GM12878 (cell line): ENCODE measurements around the gene NGFR. TPM values are rescaled to one million over a fixed set of nuclear protein-coding genes. Genes with fewer than 3 reads are reported as not detected.
A peak's percentile ranks its signal among the peaks of the same experiment; 100 is the strongest.

Experiments
- CEBPB ChIP-seq, 2 experiments: fragments of 150-350 bp in 1 of 2; IDR thresholded peaks; 2 replicates each; pipeline ENCODE4 v1.6.1; 2012 to 2014; ENCODE audit warnings: low read depth in 2 of 2, low read length in 2 of 2, borderline replicate concordance in 1 of 2, inconsistent platforms in 1 of 2
- HSF1 ChIP-seq: fragments of 150-350 bp; IDR thresholded peaks from 2 replicates; pipeline ENCODE4 v1.6.1; 2014; ENCODE audit warnings: mild to moderate bottlenecking, low read depth, low read length
- NR2C1 ChIP-seq: fragments of 450-650 bp; IDR thresholded peaks from 2 replicates; pipeline ENCODE4 v1.6.1; 2017; ENCODE audit warnings: antibody characterized with exemption, mild to moderate bottlenecking, moderate library complexity
- SMC3 ChIP-seq: IDR thresholded peaks from 2 replicates; pipeline ENCODE4 v1.6.1; 2011; ENCODE audit warnings: low read length, improper control_type of control experiment, borderline replicate concordance
- TARDBP ChIP-seq: IDR thresholded peaks from 2 replicates; pipeline ENCODE4 v1.6.1; 2016; ENCODE audit warnings: borderline replicate concordance
- USF1 ChIP-seq: IDR thresholded peaks from 2 replicates; pipeline ENCODE4 v1.6.1; 2011; ENCODE audit warnings: borderline replicate concordance, low read depth, mild to moderate bottlenecking, moderate library complexity, mixed read lengths, low read length; ENCODE audit not compliant: insufficient read depth; ENCODE audit errors: extremely low read length
- ZNF592 ChIP-seq: fragments of 450-650 bp; IDR thresholded peaks from 2 replicates; pipeline ENCODE4 v1.6.1; 2017; ENCODE audit warnings: mild to moderate bottlenecking, moderate library complexity
- polyA plus RNA-seq, 11 experiments: library from polyadenylated mRNA; depleted of rRNA in 4 of 11; unstranded in 6 of 11; stranded (reverse) in 5 of 11; fragments of >200 nt; fragmentation: Nextera tagmentation in 4 of 11; fragmentation: Illumina TruSeq in 1 of 11; extraction: Ambion mirVana in 4 of 11; extraction: Trizol in 1 of 11; gene quantifications; 1 replicate in 1 of 11; 2 replicates in 10 of 11; pipeline versions ENCODE4 v1.2.1 to v1.2.3, GENCODE V29; 2011 to 2016; ENCODE audit warnings: inconsistent platforms in 2 of 11, missing spikeins in 2 of 11, low read depth in 1 of 11
- total RNA-seq, 4 experiments: library from RNA; depleted of rRNA in 3 of 4; stranded (reverse); fragments of >200 nt in 3 of 4; fragmentation: Illumina TruSeq in 1 of 4; extraction: Trizol in 1 of 4; gene quantifications; 2 replicates each; pipeline versions ENCODE4 v1.2.1 to v1.2.3, GENCODE V29; 2013 to 2021

NGFR gene
- total and polyA plus RNA-seq, 10 of the 15 experiments (the other 5 are each of a cell fraction or from before 2014, with no cell fraction given): 0.05 to 0.28 (median 0.08) TPM; not detected in 1

- TF ChIP-seq TARDBP (no peak), NR2C1 (peak; percentile 56), CEBPB (IDR thresholded peaks at IDR 0.05; ENCODE audit: borderline replicate concordance in 1 of 2, low read depth in 2 of 2, low read length in 2 of 2) (no peak), SMC3 (peak; percentile 91), ZNF592 (peak; percentile 63; the same call in 1 of the 2 replicates), USF1 (peak; percentile 4), HSF1 (0 out of 2 replicates have a peak, but pooled peaks have one; percentile 39)
Measured at GRCh38 chr17:49556223-49556943, 61.3 kb downstream of the NGFR start (continued).
